Nephron progenitor cell (in vitro differentiated cells): ENCODE measurements around the gene NEFH.

Source experiments
- DNase-seq: peaks from one replicate; pipeline ENCODE4 v3.0.0; 2021
- H3K27ac Mint-ChIP-seq: 2 replicates; pipeline ENCODE4 v1.8.0; 2021; ENCODE audit warnings: mild to moderate bottlenecking, moderate library complexity, mixed read lengths
- H3K27me3 Mint-ChIP-seq: 2 replicates; pipeline ENCODE4 v1.8.0; 2021; ENCODE audit warnings: mild to moderate bottlenecking, low read depth, mixed read lengths; ENCODE audit not compliant: poor library complexity
- H3K36me3 Mint-ChIP-seq: 2 replicates; pipeline ENCODE4 v1.8.0; 2021; ENCODE audit warnings: low read depth, mixed read lengths
- H3K4me1 Mint-ChIP-seq: 2 replicates; pipeline ENCODE4 v1.8.0; 2021; ENCODE audit warnings: mixed read lengths
- H3K4me3 Mint-ChIP-seq: 2 replicates; pipeline ENCODE4 v1.8.0; 2021; ENCODE audit warnings: mild to moderate bottlenecking, moderate library complexity, mixed read lengths
- H3K9me3 Mint-ChIP-seq: 2 replicates; pipeline ENCODE4 v1.8.0; 2021; ENCODE audit warnings: mild to moderate bottlenecking, moderate library complexity, mixed read lengths
- CTCF ChIP-seq: fragments of 200-600 bp; sonication (generic); IDR thresholded peaks from 2 replicates; pipeline ENCODE4 v1.5.0; 2021; ENCODE audit warnings: antibody characterized with exemption

The NEFH gene

GRCh38 chr22:29510542-29510941 is 30.5 kb downstream of the NEFH start:
- TF ChIP-seq CTCF: no peak
- H3K27me3 Mint-ChIP-seq: no peaks in the 10 kb centered on the region
- H3K4me3 Mint-ChIP-seq: no peak overlapping the region
- DNase-seq: no peak
- H3K27ac Mint-ChIP-seq: no peak overlapping the region
- peaks cover 69% of the 10 kb centered on the region for H3K36me3 Mint-ChIP-seq
- no peaks in the 10 kb centered on the region for H3K4me1 Mint-ChIP-seq
- no peaks in the 10 kb centered on the region for H3K9me3 Mint-ChIP-seq

- no peak for DNase-seq
- no peaks in the 10 kb centered on the region for H3K9me3 Mint-ChIP-seq
- H3K27ac Mint-ChIP-seq: no peak overlapping the region
- peaks cover 69% of the 10 kb centered on the region for H3K36me3 Mint-ChIP-seq
- H3K4me1 Mint-ChIP-seq: no peaks in the 10 kb centered on the region
- H3K4me3 Mint-ChIP-seq: no peak overlapping the region
- no peak for TF ChIP-seq CTCF
- no peaks in the 10 kb centered on the region for H3K27me3 Mint-ChIP-seq
Observed at GRCh38 chr22:29511126-29511862, 31.3 kb downstream of the NEFH start.

GRCh38 chr22:29512031-29512430 is 32.0 kb downstream of the NEFH start:
- Mint-ChIP-seq H3K27me3 (no peaks in the 10 kb centered on the region), H3K27ac (no peak overlapping the region), H3K4me3 (no peak overlapping the region), H3K4me1 (no peaks in the 10 kb centered on the region), H3K9me3 (no peaks in the 10 kb centered on the region), H3K36me3 (peaks cover 67% of the 10 kb centered on the region)
- TF ChIP-seq CTCF: no peak
- DNase-seq: no peak

GRCh38 chr22:29517215-29517908 is 37.3 kb downstream of the NEFH start:
- DNase-seq: no peak
- H3K27me3 Mint-ChIP-seq: no peaks in the 10 kb centered on the region
- no peaks in the 10 kb centered on the region for H3K9me3 Mint-ChIP-seq
- no peaks in the 10 kb centered on the region for H3K4me1 Mint-ChIP-seq
- no peak overlapping the region for H3K4me3 Mint-ChIP-seq
- no peak for TF ChIP-seq CTCF
- H3K36me3 Mint-ChIP-seq: peaks cover 70% of the 10 kb centered on the region
- H3K27ac Mint-ChIP-seq: no peak overlapping the region

GRCh38 chr22:29518427-29518826 is 38.4 kb downstream of the NEFH start:
- Mint-ChIP-seq H3K27me3 (no peaks in the 10 kb centered on the region), H3K4me3 (no peak overlapping the region), H3K4me1 (no peaks in the 10 kb centered on the region), H3K36me3 (peaks cover 73% of the 10 kb centered on the region), H3K9me3 (no peaks in the 10 kb centered on the region), H3K27ac (no peak overlapping the region)
- TF ChIP-seq CTCF: no peak
- no peak for DNase-seq

GRCh38 chr22:29519996-29520395 is 40.0 kb downstream of the NEFH start:
- Mint-ChIP-seq H3K36me3 (peaks cover 87% of the 10 kb centered on the region), H3K27ac (no peak overlapping the region)
- no peak for DNase-seq

More at GRCh38 chr22:29519996-29520395, 40.0 kb downstream of the NEFH start:
- H3K4me1 Mint-ChIP-seq: no peaks in the 10 kb centered on the region
- no peak overlapping the region for H3K4me3 Mint-ChIP-seq
- no peaks in the 10 kb centered on the region for H3K9me3 Mint-ChIP-seq
- no peak for TF ChIP-seq CTCF
- peaks cover 4% of the 10 kb centered on the region for H3K27me3 Mint-ChIP-seq
